KOPT-K1 (cell line): ENCODE results near the gene LCMT2.
"Not testable (repeated sequence)": the region's sequence is repeated elsewhere in the genome, so short reads cannot be mapped to it uniquely, and the experiment has no call there.

Source experiments
- H3K27ac ChIP-seq: fragments of 200-600 bp; sonication (generic); 2 replicates; pipeline ENCODE4 v1.5.1; 2016; ENCODE audit warnings: antibody characterized with exemption, mild to moderate bottlenecking, low read depth, low read length; ENCODE audit not compliant: poor library complexity, severe bottlenecking
- H3K36me3 ChIP-seq: fragments of 200-600 bp; sonication (generic); 2 replicates; pipeline ENCODE4 v1.5.1; 2017; ENCODE audit warnings: antibody characterized with exemption, mild to moderate bottlenecking, low read length, moderate library complexity; ENCODE audit not compliant: insufficient read depth
- H3K9me3 ChIP-seq: fragments of 200-600 bp; sonication (generic); 2 replicates; pipeline ENCODE4 v1.5.1; 2017; ENCODE audit warnings: antibody characterized with exemption, low read length, mild to moderate bottlenecking; ENCODE audit not compliant: insufficient read depth, poor library complexity, severe bottlenecking

LCMT2 gene

DNA sequence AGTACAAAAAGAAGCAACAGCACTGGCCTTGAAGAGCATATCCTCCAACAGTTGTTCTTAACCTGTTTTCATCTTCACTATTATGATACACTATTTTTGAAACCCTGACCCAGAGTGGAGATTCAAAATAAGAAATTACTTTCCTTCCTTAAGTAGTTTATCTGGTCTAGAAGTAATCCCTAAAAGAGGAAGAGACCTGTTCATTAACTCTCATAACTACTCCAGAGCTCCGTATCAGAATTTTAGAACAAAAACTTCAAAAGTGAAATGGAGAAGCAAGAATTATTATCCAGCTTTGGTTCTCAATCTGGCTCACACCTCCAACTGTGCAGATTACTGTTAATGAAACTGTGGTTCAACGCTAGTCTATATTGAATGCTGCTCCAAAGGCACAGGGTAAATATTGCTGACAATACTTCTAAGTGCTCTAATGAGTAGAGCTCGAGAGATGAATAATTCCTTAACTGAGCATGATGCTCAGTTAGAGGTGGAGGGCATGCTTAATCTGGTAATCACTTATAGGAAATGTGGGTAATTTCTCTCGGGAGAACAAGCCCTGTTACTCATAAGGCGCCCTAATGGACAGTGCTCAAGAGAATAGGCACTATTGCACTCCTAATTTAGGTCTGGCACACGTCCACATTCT, 5.2 kb downstream of the LCMT2 start:
- Histone ChIP-seq H3K27ac (no peak overlapping the region), H3K9me3 (no peaks in the 10 kb centered on the region), H3K36me3 (peaks cover 16% of the 10 kb centered on the region; the same call in 1 of the 2 replicates)

GRCh38 chr15:43318990-43319771, 11.2 kb downstream of the LCMT2 start:
- H3K9me3 ChIP-seq, result no peaks in the 10 kb centered on the region
- H3K36me3 ChIP-seq, result no peaks in the 10 kb centered on the region
- no peak overlapping the region for H3K27ac ChIP-seq

GRCh38 chr15:43317566-43318184, 12.7 kb downstream of the LCMT2 start:
- H3K27ac ChIP-seq, result no peak overlapping the region
- no peaks in the 10 kb centered on the region for H3K9me3 ChIP-seq
- no peaks in the 10 kb centered on the region for H3K36me3 ChIP-seq

- Histone ChIP-seq H3K9me3 (no peaks in the 10 kb centered on the region), H3K27ac (no peak overlapping the region), H3K36me3 (no peaks in the 10 kb centered on the region)
Observed at GRCh38 chr15:43316971-43317346, 13.4 kb downstream of the LCMT2 start.

DNA sequence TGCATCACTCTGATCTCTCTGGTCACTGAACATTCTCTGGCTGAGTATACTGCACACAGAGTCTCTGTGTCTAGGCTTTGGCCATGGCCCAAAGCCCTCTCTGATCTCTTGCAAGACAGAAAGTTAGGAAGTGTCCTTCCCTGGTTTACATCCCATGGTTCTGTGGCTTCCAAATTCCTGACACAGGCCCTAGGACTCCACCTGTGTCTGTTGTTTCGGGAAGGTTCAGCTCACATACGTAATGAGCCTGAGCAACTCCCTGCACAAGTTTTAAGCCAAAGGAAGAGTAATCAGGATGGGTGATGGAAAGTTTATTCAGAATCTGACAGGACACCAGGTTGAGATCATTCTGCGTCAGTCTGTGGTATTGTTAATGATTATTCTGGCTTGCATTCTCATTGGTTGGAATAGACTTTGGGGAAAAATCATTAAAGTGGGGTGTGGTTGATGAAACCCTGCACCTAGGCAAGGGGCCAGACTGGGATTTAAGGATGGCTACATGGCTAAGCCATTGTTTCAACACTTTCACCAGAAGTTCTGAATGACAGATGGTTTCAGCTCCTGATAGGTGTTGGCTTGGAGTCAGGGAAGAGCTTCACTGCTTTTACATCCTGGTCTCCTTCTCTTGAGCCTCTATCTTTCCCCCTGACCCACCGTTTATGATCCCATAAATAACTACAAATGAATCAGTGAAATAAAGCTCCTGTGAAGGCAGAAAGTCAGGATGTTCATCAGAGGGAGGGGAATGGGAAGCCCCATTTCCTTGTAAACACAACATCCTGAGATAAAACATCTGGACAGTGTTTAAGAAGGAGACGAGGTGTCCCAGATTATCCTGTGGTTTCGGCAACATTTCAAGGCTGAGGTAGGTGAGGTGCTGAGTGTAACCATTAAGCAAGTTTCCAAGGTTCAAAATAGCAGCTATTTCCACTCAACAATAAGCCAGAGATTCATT, 14.1 kb downstream of the LCMT2 start:
- Histone ChIP-seq H3K36me3 (no peaks in the 10 kb centered on the region), H3K9me3 (no peaks in the 10 kb centered on the region), H3K27ac (no peak overlapping the region)

GRCh38 chr15:43314171-43314570, 16.2 kb downstream of the LCMT2 start:
- Histone ChIP-seq H3K9me3 (no peaks in the 10 kb centered on the region), H3K27ac (no peak overlapping the region), H3K36me3 (no peaks in the 10 kb centered on the region)

DNA sequence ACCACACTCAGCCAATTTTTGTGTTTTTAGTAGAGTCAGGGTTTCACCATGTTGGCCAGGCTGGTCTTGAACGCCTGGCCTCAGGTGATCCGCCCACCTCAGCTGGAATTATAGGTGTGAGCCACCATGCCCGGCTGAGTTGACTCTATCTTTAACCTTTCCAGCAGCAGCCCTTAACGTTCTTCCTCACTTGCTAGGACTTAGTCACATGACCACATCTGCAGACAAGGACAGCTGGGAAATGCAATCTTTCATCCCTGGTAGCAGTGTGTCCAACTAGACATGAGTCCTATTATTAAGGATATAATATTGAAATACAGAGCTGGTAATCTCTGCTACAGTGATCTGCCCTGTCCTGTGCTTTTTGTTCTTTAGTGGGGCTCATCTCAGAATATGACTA, 18.0 kb downstream of the LCMT2 start:
- H3K27ac ChIP-seq, result no peak overlapping the region
- H3K36me3 ChIP-seq, result no peaks in the 10 kb centered on the region
- H3K9me3 ChIP-seq, result no peaks in the 10 kb centered on the region

DNA sequence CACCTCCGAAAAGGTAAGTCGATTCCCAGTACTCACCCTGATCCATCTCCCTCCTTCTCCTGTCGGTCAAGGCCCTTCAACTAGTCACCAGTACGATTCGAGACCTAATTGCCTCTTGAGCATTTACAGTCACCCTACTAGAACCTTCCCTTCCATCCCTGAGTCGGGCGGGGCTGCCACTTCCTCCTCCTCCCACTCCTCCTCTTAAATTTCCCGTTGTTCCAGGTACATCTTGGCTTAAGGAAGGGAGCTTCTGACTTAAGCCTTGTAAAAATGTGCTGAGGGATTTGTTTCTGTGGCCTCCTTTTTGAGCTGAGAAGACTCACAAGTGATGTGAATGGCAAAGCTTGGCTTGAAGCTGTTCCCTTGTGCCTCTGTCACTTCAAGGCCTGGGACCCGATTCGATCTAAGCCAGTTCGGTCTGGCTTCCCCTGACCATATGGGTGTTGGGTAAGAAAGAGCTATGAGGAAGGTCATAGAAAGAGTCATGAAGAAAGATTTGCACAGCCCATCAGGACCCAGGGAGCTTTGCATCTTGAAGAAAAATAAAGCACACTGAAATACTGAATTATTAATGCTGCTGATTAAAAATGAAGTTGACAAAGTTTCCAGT, 28.1 kb downstream of the LCMT2 start, which contains the start of gene TGM7:
TGM7 (minus strand) TSS at position 51 of the 613 bp plus-strand sequence.
- Histone ChIP-seq H3K27ac (no peak within 1 kb of the TSS), H3K9me3 (no peaks in the 10 kb centered on the region), H3K36me3 (no peaks in the 10 kb centered on the region)

GRCh38 chr15:43299884-43300283, 30.5 kb downstream of the LCMT2 start:
- Histone ChIP-seq H3K27ac (no peak overlapping the region), H3K36me3 (no peaks in the 10 kb centered on the region), H3K9me3 (no peaks in the 10 kb centered on the region)

- H3K36me3 ChIP-seq, result no peaks in the 10 kb centered on the region
- no peaks in the 10 kb centered on the region for H3K9me3 ChIP-seq
- no peak overlapping the region for H3K27ac ChIP-seq
Observed at GRCh38 chr15:43299411-43299810, 31.0 kb downstream of the LCMT2 start.

DNA sequence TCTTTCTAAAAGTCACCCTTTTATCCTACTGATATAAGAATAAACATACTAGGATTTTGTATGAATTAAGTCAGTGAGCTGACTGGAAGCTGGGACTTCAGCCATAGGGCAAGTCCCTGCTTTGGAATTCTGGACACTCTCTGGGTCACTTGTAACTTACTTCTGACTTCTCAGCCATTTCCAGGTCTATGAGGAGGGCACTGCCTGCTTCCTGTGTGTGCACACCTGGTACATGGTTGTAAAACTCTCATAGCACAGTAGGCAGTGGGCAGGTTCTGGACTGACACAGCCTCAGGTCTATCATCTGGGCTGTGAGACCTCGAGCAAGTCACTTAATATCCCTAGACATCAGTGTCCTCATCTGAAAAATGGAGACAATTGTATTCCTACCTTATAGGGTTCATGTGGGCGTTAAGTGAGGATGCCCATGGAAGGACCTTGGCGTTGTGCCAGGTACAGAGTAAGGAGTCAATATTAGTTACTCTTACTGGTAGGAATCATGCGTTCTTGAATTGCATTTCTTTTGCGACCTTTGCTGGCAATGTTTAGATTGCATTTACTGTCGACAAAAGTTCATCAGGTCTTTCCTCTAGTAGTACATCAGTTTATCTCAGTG, 36.2 kb downstream of the LCMT2 start:
- Histone ChIP-seq H3K9me3 (no peaks in the 10 kb centered on the region), H3K27ac (no peak overlapping the region), H3K36me3 (no peaks in the 10 kb centered on the region)

DNA sequence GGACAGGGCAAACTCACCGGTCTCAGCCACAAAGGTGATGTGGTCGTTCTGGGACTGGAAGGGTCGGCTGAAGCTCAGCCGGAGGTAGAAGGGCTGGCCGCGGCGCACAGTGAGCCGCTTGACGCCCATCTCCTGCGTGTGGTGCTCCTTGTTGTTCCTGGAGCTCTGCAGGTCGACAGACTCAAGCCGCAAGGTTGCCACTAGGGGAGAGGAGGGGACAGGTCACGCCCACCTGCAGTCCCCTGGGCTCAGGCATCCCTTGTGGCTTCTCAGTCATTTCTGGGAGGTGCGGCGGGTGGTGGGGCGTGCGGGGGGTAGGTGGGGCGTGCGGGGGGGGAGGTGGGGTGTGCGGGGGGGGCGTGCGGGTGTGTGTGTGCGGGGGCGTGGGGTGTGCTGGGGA, 36.9 kb downstream of the LCMT2 start:
- no peaks in the 10 kb centered on the region for H3K9me3 ChIP-seq
- H3K36me3 ChIP-seq, result no peaks in the 10 kb centered on the region
- H3K27ac ChIP-seq, result no peak overlapping the region

DNA sequence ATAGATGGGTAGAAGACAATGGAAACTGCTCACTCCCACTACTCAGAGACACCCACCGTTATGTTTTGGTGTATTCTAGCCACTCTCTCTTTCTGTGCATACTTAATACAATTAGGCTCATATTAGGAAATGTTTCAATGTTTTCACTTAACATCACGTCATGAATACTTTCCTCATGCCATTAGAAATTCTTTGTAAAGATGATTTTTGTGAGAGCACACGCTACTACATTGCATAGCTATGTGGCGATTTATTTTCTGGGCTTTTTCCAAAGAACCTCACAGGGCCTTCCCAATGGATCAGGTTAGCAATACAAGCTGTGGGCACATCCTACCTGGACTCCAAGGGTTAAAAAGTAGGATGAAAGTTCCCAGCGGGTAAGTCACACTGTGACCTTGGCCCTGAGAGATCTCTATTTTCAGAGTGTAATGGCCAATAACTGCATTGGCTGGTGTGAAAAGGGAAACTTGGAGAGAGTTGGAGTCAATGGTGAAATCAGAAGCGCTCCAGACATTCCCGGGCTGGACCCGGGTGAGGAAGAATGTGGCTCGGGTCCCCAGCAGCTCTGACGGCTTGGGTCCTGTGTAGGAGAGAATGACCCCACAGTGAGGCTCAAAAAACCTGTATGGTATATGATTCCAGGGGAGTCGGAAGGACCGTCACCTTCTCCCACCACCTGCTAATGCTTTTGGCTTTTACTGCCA, 37.8 kb downstream of the LCMT2 start:
- Histone ChIP-seq H3K9me3 (no peaks in the 10 kb centered on the region), H3K27ac (no peak overlapping the region), H3K36me3 (no peaks in the 10 kb centered on the region)

DNA sequence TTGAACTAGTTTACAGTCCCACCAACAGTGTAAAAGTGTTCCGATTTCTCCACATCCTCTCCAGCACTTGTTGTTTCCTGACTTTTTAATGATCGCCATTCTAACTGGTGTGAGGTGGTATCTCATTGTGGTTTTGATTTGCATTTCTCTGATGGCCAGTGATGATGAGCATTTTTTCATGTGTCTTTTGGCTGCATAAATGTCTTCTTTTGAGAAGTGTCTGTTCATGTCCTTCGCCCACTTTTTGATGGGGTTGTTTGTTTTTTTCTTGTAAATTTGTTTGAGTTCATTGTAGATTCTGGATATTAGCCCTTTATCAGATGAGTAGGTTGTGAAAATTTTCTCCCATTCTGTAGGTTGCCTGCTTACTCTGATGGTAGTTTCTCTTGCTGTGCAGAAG, 40.7 kb downstream of the LCMT2 start:
- not testable (repeated sequence) for H3K36me3 ChIP-seq, H3K27ac ChIP-seq, H3K9me3 ChIP-seq
